Endodermal cell (in vitro differentiated cells): ENCODE data around the gene C5orf15. TPM values are rescaled to one million over a fixed set of nuclear protein-coding genes. Genes with fewer than 3 reads are reported as not detected.

Source experiments
- DNase-seq: peaks from one replicate; pipeline ENCODE4 v3.0.0-alpha.2; 2017
- H3K27ac ChIP-seq: 2 replicates; pipeline ENCODE4 v1.5.1; 2013; ENCODE audit warnings: mild to moderate bottlenecking, low read depth, low read length, moderate library complexity
- H3K27me3 ChIP-seq: 2 replicates; pipeline ENCODE4 v1.6.1; 2013; ENCODE audit warnings: mild to moderate bottlenecking, low read length, moderate library complexity; ENCODE audit not compliant: insufficient read depth, control insufficient read depth, poor library complexity, severe bottlenecking
- H3K36me3 ChIP-seq: 2 replicates; pipeline ENCODE4 v1.7.0; 2013; ENCODE audit warnings: mild to moderate bottlenecking, low read length, moderate library complexity; ENCODE audit not compliant: control insufficient read depth, insufficient read depth
- H3K4me1 ChIP-seq: one replicate; pipeline ENCODE4 v1.7.0; 2013; ENCODE audit warnings: low read length; ENCODE audit not compliant: control insufficient read depth, insufficient read depth
- H3K4me3 ChIP-seq: 2 replicates; pipeline ENCODE4 v1.5.1; 2013; ENCODE audit warnings: mild to moderate bottlenecking, low read length, moderate library complexity
- H3K9ac ChIP-seq: 2 replicates; pipeline ENCODE4 v1.6.1; 2013; ENCODE audit warnings: mild to moderate bottlenecking, low read length, moderate library complexity; ENCODE audit not compliant: poor library complexity, severe bottlenecking; ENCODE audit errors: extremely low read depth
- H3K9me3 ChIP-seq: 2 replicates; pipeline ENCODE4 v1.6.1; 2013; ENCODE audit warnings: mild to moderate bottlenecking, low read length, moderate library complexity; ENCODE audit not compliant: control insufficient read depth
- H3K27ac Mint-ChIP-seq: 2 replicates; pipeline ENCODE4 v1.8.0; 2020; ENCODE audit warnings: mixed read lengths
- H3K27me3 Mint-ChIP-seq: 2 replicates; pipeline ENCODE4 v1.8.0; 2021; ENCODE audit warnings: mild to moderate bottlenecking, mixed read lengths; ENCODE audit not compliant: insufficient read depth
- H3K36me3 Mint-ChIP-seq: 2 replicates; pipeline ENCODE4 v1.8.0; 2020; ENCODE audit warnings: low read depth, mixed read lengths
- H3K4me1 Mint-ChIP-seq: 2 replicates; pipeline ENCODE4 v1.8.0; 2020; ENCODE audit warnings: mixed read lengths
- H3K4me3 Mint-ChIP-seq: 2 replicates; pipeline ENCODE4 v1.8.0; 2020; ENCODE audit warnings: mild to moderate bottlenecking, moderate library complexity, mixed read lengths
- H3K9me3 Mint-ChIP-seq: 2 replicates; pipeline ENCODE4 v1.8.0; 2020; ENCODE audit warnings: mild to moderate bottlenecking, mixed read lengths
- CTCF ChIP-seq: fragments of 200-600 bp; sonication (generic); conservative IDR thresholded peaks from 2 replicates; pipeline ENCODE4 v1.5.0; 2021; ENCODE audit warnings: antibody characterized with exemption, mild to moderate bottlenecking
- WGBS, 2 experiments: methylation state at CpG; one replicate each; pipeline versions ENCODE4 v1.1.5 to v1.1.7; 2013; ENCODE audit warnings: missing lambda C conversion rate in 2 of 2, mixed read lengths in 1 of 2; ENCODE audit not compliant: insufficient coverage in 1 of 2, insufficient read length in 1 of 2; 5-methylcytosine and 5-hydroxymethylcytosine counted together
- total RNA-seq, 2 donors: library from RNA; stranded (reverse); fragmentation: NEBNext Ultra II Directional in 1 of 2; extraction: Animal tissue kit (Norgen Biotek cat#: 25700) in 1 of 2; gene quantifications; 2 replicates in 1 of 2; 3 replicates in 1 of 2; pipeline ENCODE4 v1.2.1, GENCODE V29; 2021

C5orf15 gene
- total RNA-seq, 2 donors from 2014 or later: 37.6 to 37.7 TPM

GRCh38 chr5:134006115-134006514 lies 37.7 kb upstream of the C5orf15 start:
- Histone ChIP-seq H3K36me3 (peaks cover 8% of the 10 kb centered on the region), H3K27ac (peak overlapping the region; percentile 95), H3K4me3 (peak overlapping the region; percentile 83), H3K9me3 (no peaks in the 10 kb centered on the region), H3K9ac (no peak overlapping the region), H3K4me1 (no peaks in the 10 kb centered on the region), H3K27me3 (no peaks in the 10 kb centered on the region)
- TF ChIP-seq CTCF: no peak
- Mint-ChIP-seq H3K27ac (peak overlapping the region; percentile 97), H3K4me1 (peaks cover 19% of the 10 kb centered on the region), H3K36me3 (peaks cover 10% of the 10 kb centered on the region), H3K9me3 (no peaks in the 10 kb centered on the region), H3K4me3 (peak overlapping the region; percentile 85), H3K27me3 (no peaks in the 10 kb centered on the region)
- DNase-seq: peak; percentile 70
- WGBS, 2 experiments: 83% methylated on average over 13 of the region's 13 CpGs

GRCh38 chr5:134005417-134006061 lies 37.1 kb upstream of the C5orf15 start:
- Mint-ChIP-seq H3K36me3 (peaks cover 14% of the 10 kb centered on the region), H3K27me3 (no peaks in the 10 kb centered on the region), H3K9me3 (no peaks in the 10 kb centered on the region), H3K27ac (peak overlapping the region; percentile 97), H3K4me3 (peak overlapping the region; percentile 85), H3K4me1 (peaks cover 23% of the 10 kb centered on the region)
- H3K4me1 ChIP-seq: no peaks in the 10 kb centered on the region
- peaks cover 8% of the 10 kb centered on the region for H3K36me3 ChIP-seq
- TF ChIP-seq CTCF: no peak
- peak; percentile 85 for DNase-seq
- 16 to 33% methylated on average over 23 to 40 of the region's 40 CpGs for WGBS, 2 experiments
- peak overlapping the region; percentile 95 for H3K27ac ChIP-seq
- H3K9me3 ChIP-seq: no peaks in the 10 kb centered on the region
- peak overlapping the region; percentile 85 for H3K9ac ChIP-seq
- peak overlapping the region; percentile 83 for H3K4me3 ChIP-seq
- no peaks in the 10 kb centered on the region for H3K27me3 ChIP-seq

GRCh38 chr5:134004626-134005416 lies 36.4 kb upstream of the C5orf15 start, which contains the start of gene VDAC1:
Gene VDAC1 (minus strand): TSS chr5:134004975. CDS start chr5:133993012, 11,963 bp downstream.
- peaks cover 23% of the 10 kb centered on the region for H3K4me1 Mint-ChIP-seq
- no peaks in the 10 kb centered on the region for H3K27me3 Mint-ChIP-seq

More at GRCh38 chr5:134004626-134005416, 36.4 kb upstream of the C5orf15 start, which contains the start of gene VDAC1:
- Histone ChIP-seq H3K27me3 (no peaks in the 10 kb centered on the region), H3K4me3 (peak within 1 kb of the TSS; percentile 99), H3K27ac (peak within 1 kb of the TSS; percentile 95), H3K4me1 (peaks cover 4% of the 10 kb centered on the region), H3K9me3 (no peaks in the 10 kb centered on the region), H3K9ac (peak within 1 kb of the TSS; percentile 85), H3K36me3 (peaks cover 14% of the 10 kb centered on the region)
- Mint-ChIP-seq H3K4me3 (peak within 1 kb of the TSS; percentile 85), H3K36me3 (peaks cover 14% of the 10 kb centered on the region), H3K9me3 (no peaks in the 10 kb centered on the region), H3K27ac (peak within 1 kb of the TSS; percentile 97)
- DNase-seq: peak; percentile 89
- no peak for TF ChIP-seq CTCF
- WGBS, 2 experiments: 0% methylated on average over 16 to 96 of the region's 96 CpGs
